DOHH2 (cell line): ENCODE measurements around the gene PRR30.

Experiments
- H3F3A ChIP-seq: fragments of 200-600 bp; sonication (generic), shearing (Covaris generic); 2 replicates; pipeline ENCODE4 v1.6.0; 2016; ENCODE audit warnings: antibody characterized with exemption, mild to moderate bottlenecking; ENCODE audit not compliant: control insufficient read depth, insufficient read depth
- H3K27ac ChIP-seq: fragments of 200-600 bp; sonication (generic); 2 replicates; pipeline ENCODE4 v1.5.1; 2014; ENCODE audit warnings: low read depth, mild to moderate bottlenecking, low read length, moderate library complexity
- H3K27me3 ChIP-seq: fragments of 200-600 bp; sonication (generic); 2 replicates; pipeline ENCODE4 v1.6.1; 2014; ENCODE audit warnings: mild to moderate bottlenecking, low read length, mixed read lengths; ENCODE audit not compliant: control insufficient read depth
- H3K36me3 ChIP-seq: fragments of 200-600 bp; sonication (generic); 2 replicates; pipeline ENCODE4 v1.6.1; 2014; ENCODE audit warnings: mild to moderate bottlenecking, low read length, moderate library complexity, mixed read lengths; ENCODE audit not compliant: control insufficient read depth
- H3K4me1 ChIP-seq: fragments of 200-600 bp; sonication (generic); 2 replicates; pipeline ENCODE4 v1.6.1; 2014; ENCODE audit warnings: mild to moderate bottlenecking, low read length, mixed read lengths; ENCODE audit not compliant: control insufficient read depth
- H3K4me2 ChIP-seq: fragments of 200-600 bp; sonication (generic); 2 replicates; pipeline ENCODE4 v1.6.0; 2014; ENCODE audit warnings: mild to moderate bottlenecking, low read length, moderate library complexity
- H3K4me3 ChIP-seq: fragments of 200-600 bp; sonication (generic); 2 replicates; pipeline ENCODE4 v1.5.1; 2014; ENCODE audit warnings: mild to moderate bottlenecking, low read length, mixed read lengths
- H3K79me2 ChIP-seq: fragments of 200-600 bp; sonication (generic); 2 replicates; pipeline ENCODE4 v1.6.1; 2014; ENCODE audit warnings: mild to moderate bottlenecking, low read length, mixed read lengths; ENCODE audit not compliant: control insufficient read depth
- H3K9me2 ChIP-seq: fragments of 200-600 bp; sonication (generic); replicated peaks from 2 replicates; pipeline ENCODE4 v1.6.1; 2014; ENCODE audit warnings: mild to moderate bottlenecking, low read length, mixed read lengths; ENCODE audit not compliant: control insufficient read depth
- H3K9me3 ChIP-seq: fragments of 200-600 bp; sonication (generic); 2 replicates; pipeline ENCODE4 v1.6.1; 2014; ENCODE audit warnings: antibody characterized with exemption, low read length, mixed read lengths; ENCODE audit not compliant: control insufficient read depth, insufficient read depth
- H4K20me1 ChIP-seq: fragments of 200-600 bp; sonication (generic); 2 replicates; pipeline ENCODE4 v1.6.0; 2014; ENCODE audit warnings: low read depth, mild to moderate bottlenecking, antibody characterized with exemption, low read length, moderate library complexity; ENCODE audit not compliant: control insufficient read depth, insufficient read depth
- CTCF ChIP-seq: fragments of 200-600 bp; sonication (generic); IDR thresholded peaks from one replicate; pipeline ENCODE4 v1.5.1; 2014; ENCODE audit warnings: antibody characterized with exemption, mild to moderate bottlenecking, low read depth, low read length; ENCODE audit not compliant: poor library complexity, severe bottlenecking
- EZH2phosphoT487 ChIP-seq: fragments of 200-600 bp; sonication (generic); IDR thresholded peaks from 2 replicates; pipeline ENCODE4 v1.6.1; 2017; ENCODE audit warnings: borderline replicate concordance, mild to moderate bottlenecking, antibody characterized with exemption, low read length, moderate library complexity, mixed read lengths

Gene PRR30

DNA sequence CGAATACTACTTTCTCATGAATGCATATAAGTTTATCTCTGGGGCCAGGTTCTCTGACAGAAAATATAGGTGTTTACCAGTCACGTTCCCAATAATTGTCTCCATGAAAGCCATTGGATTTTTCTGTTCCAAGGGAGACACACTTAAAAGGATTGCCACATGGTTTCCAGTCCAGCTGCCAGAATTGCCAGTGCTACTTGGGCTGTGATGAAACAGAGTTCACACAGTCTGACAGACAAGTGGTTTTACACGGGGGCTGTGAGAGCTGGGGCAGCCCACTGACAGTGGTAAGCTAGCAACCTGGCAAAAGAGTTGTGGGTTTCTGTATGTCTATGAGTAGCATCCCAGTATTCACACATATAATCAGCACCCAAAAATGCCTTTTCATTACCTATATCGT lies 44.9 kb upstream of the PRR30 start:
- no peaks in the 10 kb centered on the region for H3K27me3 ChIP-seq
- H3F3A ChIP-seq = no peaks in the 10 kb centered on the region
- H4K20me1 ChIP-seq = no peaks in the 10 kb centered on the region
- no peaks in the 10 kb centered on the region for H3K9me2 ChIP-seq
- no peaks in the 10 kb centered on the region for H3K79me2 ChIP-seq
- no peaks in the 10 kb centered on the region for H3K36me3 ChIP-seq
- H3K4me1 ChIP-seq = peaks cover 8% of the 10 kb centered on the region
- no peak overlapping the region for H3K4me2 ChIP-seq
- no peak overlapping the region for H3K4me3 ChIP-seq
- no peak overlapping the region for H3K27ac ChIP-seq
- TF ChIP-seq EZH2phosphoT487 (no peak), CTCF (no peak)
- no peaks in the 10 kb centered on the region for H3K9me3 ChIP-seq

DNA sequence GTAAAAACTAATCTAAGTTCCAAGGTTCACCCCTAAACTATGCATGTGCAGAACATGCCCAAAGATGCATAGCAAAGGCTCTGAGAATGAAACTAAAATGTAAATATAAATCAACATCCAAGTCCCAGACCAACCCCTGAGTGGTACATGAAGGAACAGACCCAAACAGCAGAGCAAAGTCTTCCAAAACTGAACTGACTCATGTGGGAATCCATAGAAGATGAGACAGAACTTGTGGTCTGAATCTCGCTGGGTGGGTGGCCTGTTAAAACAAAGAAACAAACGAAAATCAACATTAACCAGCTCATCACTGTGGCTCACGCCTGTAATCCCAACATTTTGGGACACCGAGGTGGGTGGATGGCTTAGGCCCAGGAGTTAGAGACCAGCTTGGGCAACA lies 43.1 kb upstream of the PRR30 start:
- no peaks in the 10 kb centered on the region for H3K27me3 ChIP-seq
- no peaks in the 10 kb centered on the region for H3K79me2 ChIP-seq
- no peaks in the 10 kb centered on the region for H3K9me3 ChIP-seq
- no peaks in the 10 kb centered on the region for H3K9me2 ChIP-seq
- TF ChIP-seq EZH2phosphoT487 (no peak), CTCF (no peak)
- no peaks in the 10 kb centered on the region for H4K20me1 ChIP-seq
- no peaks in the 10 kb centered on the region for H3K36me3 ChIP-seq
- peaks cover 23% of the 10 kb centered on the region for H3K4me1 ChIP-seq
- no peak overlapping the region for H3K4me3 ChIP-seq
- no peak overlapping the region for H3K27ac ChIP-seq
- no peak overlapping the region for H3K4me2 ChIP-seq
- no peaks in the 10 kb centered on the region for H3F3A ChIP-seq

GRCh38 chr2:27179344-27180000 lies 40.3 kb upstream of the PRR30 start:
- no peak overlapping the region for H3K4me3 ChIP-seq
- no peak for TF ChIP-seq EZH2phosphoT487
- no peak for TF ChIP-seq CTCF
- H3F3A ChIP-seq = no peaks in the 10 kb centered on the region; the same call in 1 of the 2 replicates
- no peaks in the 10 kb centered on the region for H4K20me1 ChIP-seq
- H3K9me2 ChIP-seq = no peaks in the 10 kb centered on the region
- H3K4me1 ChIP-seq = peaks cover 33% of the 10 kb centered on the region
- H3K27ac ChIP-seq = no peak overlapping the region
- H3K4me2 ChIP-seq = peak overlapping the region; percentile 12; the same call in 1 of the 2 replicates
- no peaks in the 10 kb centered on the region for H3K36me3 ChIP-seq
- H3K9me3 ChIP-seq = no peaks in the 10 kb centered on the region
- H3K27me3 ChIP-seq = no peaks in the 10 kb centered on the region
- H3K79me2 ChIP-seq = no peaks in the 10 kb centered on the region
